ENCODE results near the gene MYO1E. TPM values are rescaled to one million over a fixed set of nuclear protein-coding genes. Genes with fewer than 3 reads are reported as not detected.

MYO1E gene
- total and polyA plus RNA-seq, 10 donors: 21.3 to 115 (median 65.6) TPM

- no peaks in the 10 kb centered on the region for H3K27me3 ChIP-seq (replicated peaks in 1 of 7)
- no peak for DNase-seq
- 94 to 98% (median 97%) methylated on average over 7 of the region's 7 CpGs for WGBS, 5 donors
- no peak overlapping the region for H3K27ac ChIP-seq
- no peaks in the 10 kb centered on the region for H3K4me1 ChIP-seq
- intact Hi-C loops (cut with DNase I; ENCODE audit: low total_unique reads): no loop called here
- no peaks in the 10 kb centered on the region for H3K9me3 ChIP-seq
- no peak overlapping the region for H3K4me3 ChIP-seq
- peaks cover 0 to 85% (median 37%) of the 10 kb centered on the region in 6 donors for H3K36me3 ChIP-seq
- TF ChIP-seq CTCF (IDR thresholded peaks at IDR 0.05 in 8 of 11, conservative IDR thresholded peaks at IDR 0.05 in 3 of 11): no peak
- TF ChIP-seq POLR2A (IDR thresholded peaks at IDR 0.05): no peak
- no peak for TF ChIP-seq POLR2AphosphoS5 (IDR thresholded peaks at IDR 0.05)
Measured at GRCh38 chr15:59190291-59190690, 182.4 kb downstream of the MYO1E start.

GRCh38 chr15:59189241-59189640 is 183.4 kb downstream of the MYO1E start:
- no peak for DNase-seq
- WGBS, 5 donors: 86 to 94% (median 91%) methylated on average over 5 of the region's 5 CpGs
- no peaks in the 10 kb centered on the region for H3K9me3 ChIP-seq
- intact Hi-C loops (cut with DNase I; ENCODE audit: low total_unique reads): no loop called here
- TF ChIP-seq CTCF (IDR thresholded peaks at IDR 0.05 in 8 of 11, conservative IDR thresholded peaks at IDR 0.05 in 3 of 11): no peak
- no peak for TF ChIP-seq POLR2AphosphoS5 (IDR thresholded peaks at IDR 0.05)
- no peak for TF ChIP-seq POLR2A (IDR thresholded peaks at IDR 0.05)
- H3K27ac ChIP-seq: no peak overlapping the region
- no peaks in the 10 kb centered on the region for H3K4me1 ChIP-seq
- H3K36me3 ChIP-seq: peaks cover 0 to 85% (median 28%) of the 10 kb centered on the region in 6 donors
- no peaks in the 10 kb centered on the region for H3K27me3 ChIP-seq (replicated peaks in 1 of 7)
- no peak overlapping the region for H3K4me3 ChIP-seq

- no peak overlapping the region for H3K27ac ChIP-seq
- no peaks in the 10 kb centered on the region for H3K27me3 ChIP-seq (replicated peaks in 1 of 7)
- H3K4me3 ChIP-seq: no peak overlapping the region
- DNase-seq: no peak
- no peak for TF ChIP-seq POLR2AphosphoS5 (IDR thresholded peaks at IDR 0.05)
- TF ChIP-seq POLR2A (IDR thresholded peaks at IDR 0.05): no peak
- no peak for TF ChIP-seq CTCF (IDR thresholded peaks at IDR 0.05 in 8 of 11, conservative IDR thresholded peaks at IDR 0.05 in 3 of 11)
- H3K36me3 ChIP-seq: peaks cover 0 to 81% (median 19%) of the 10 kb centered on the region in 6 donors
- H3K9me3 ChIP-seq: peaks cover 0 to 16% (median 12%) of the 10 kb centered on the region in 8 donors
- intact Hi-C loops (cut with DNase I; ENCODE audit: low total_unique reads): no loop called here
- WGBS, 5 donors: 81 to 91% (median 90%) methylated on average over 4 of the region's 4 CpGs
- no peaks in the 10 kb centered on the region for H3K4me1 ChIP-seq
Measured at GRCh38 chr15:59186501-59186900, 186.2 kb downstream of the MYO1E start.

- no peak for DNase-seq
- Histone ChIP-seq H3K36me3 (peaks cover 0 to 79% (median 19%) of the 10 kb centered on the region in 6 donors), H3K27me3 (replicated peaks in 1 of 7) (no peaks in the 10 kb centered on the region), H3K4me3 (no peak overlapping the region), H3K27ac (no peak overlapping the region), H3K9me3 (peaks cover 0 to 19% (median 14%) of the 10 kb centered on the region in 8 donors), H3K4me1 (peaks cover 0 to 8% (median 5%) of the 10 kb centered on the region in 6 donors)
- TF ChIP-seq POLR2A (IDR thresholded peaks at IDR 0.05) (no peak), CTCF (IDR thresholded peaks at IDR 0.05 in 8 of 11, conservative IDR thresholded peaks at IDR 0.05 in 3 of 11) (peak in 1 of 11 experiments; percentile 8), POLR2AphosphoS5 (IDR thresholded peaks at IDR 0.05) (no peak)
- 61 to 88% (median 72%) methylated on average over 2 of the region's 2 CpGs for WGBS, 5 donors
- intact Hi-C loops (cut with DNase I; ENCODE audit: low total_unique reads): no loop called here
Measured at GRCh38 chr15:59185725-59186124, 186.9 kb downstream of the MYO1E start.

Data from spleen (tissue), 11 donors.